CD4-positive, alpha-beta T cell (primary cell): ENCODE results near the gene RBMS2. TPM values are rescaled to one million over a fixed set of nuclear protein-coding genes. Genes with fewer than 3 reads are reported as not detected.

Experiments used
- ATAC-seq: fragments of 200-7000 bp; cut with Tn5 transposase; one replicate; pipeline ENCODE4 v1.10.0; 2022; ENCODE audit warnings: mild to moderate bottlenecking; ENCODE audit not compliant: poor library complexity
- CTCF ChIA-PET: fragments of 350-600 bp; sonication (Branson Sonifier 250); formaldehyde crosslinking; loops from one replicate; lab custom pipeline; 2021; ENCODE audit warnings: antibody characterized with exemption, inconsistent platforms; lab: Charles Lee
- POLR2A ChIA-PET: fragments of 350-600 bp; sonication (Branson Sonifier 250); formaldehyde crosslinking; loops from one replicate; lab custom pipeline; 2021; ENCODE audit warnings: antibody characterized with exemption, inconsistent platforms; lab: Charles Lee
- DNase-seq, 14 experiments: peaks; one replicate each; pipeline ENCODE4 v3.0.0-alpha.2; 2013 to 2020; ENCODE audit warnings: mixed read lengths in 2 of 14
- H3K27ac ChIP-seq, 2 donors: one replicate each; pipeline versions ENCODE4 v1.5.1 to v1.7.0; 2013; ENCODE audit warnings: low read length in 2 of 2, low read depth in 1 of 2, mild to moderate bottlenecking in 1 of 2
- H3K27me3 ChIP-seq, 2 experiments: 1 replicate in 1 of 2; 2 replicates in 1 of 2; pipeline versions ENCODE4 v1.6.1 to v1.7.0; 2013; ENCODE audit warnings: low read length in 2 of 2, control low read depth in 1 of 2, mild to moderate bottlenecking in 1 of 2, moderate library complexity in 1 of 2; ENCODE audit not compliant: insufficient read depth in 2 of 2, control insufficient read depth in 1 of 2
- H3K36me3 ChIP-seq: one replicate; pipeline ENCODE4 v1.6.1; 2013; ENCODE audit warnings: low read length, control low read depth; ENCODE audit not compliant: insufficient read depth
- H3K4me1 ChIP-seq: one replicate; pipeline ENCODE4 v1.6.1; 2013; ENCODE audit warnings: low read length, control low read depth; ENCODE audit not compliant: insufficient read depth
- H3K4me3 ChIP-seq: one replicate; pipeline ENCODE4 v1.5.1; 2013; ENCODE audit warnings: mild to moderate bottlenecking, low read length, moderate library complexity
- H3K9me3 ChIP-seq, 2 experiments: 1 replicate in 1 of 2; 2 replicates in 1 of 2; pipeline versions ENCODE4 v1.6.1 to v1.7.0; 2013; ENCODE audit warnings: low read length in 2 of 2, mild to moderate bottlenecking in 2 of 2, control low read depth in 1 of 2, moderate library complexity in 1 of 2; ENCODE audit not compliant: control insufficient read depth in 1 of 2, insufficient read depth in 1 of 2
- H3K27ac Mint-ChIP-seq: one replicate; pipeline ENCODE4 v1.8.0; 2020; ENCODE audit warnings: mixed read lengths
- H3K27me3 Mint-ChIP-seq: one replicate; pipeline ENCODE4 v1.8.0; 2021; ENCODE audit warnings: mixed read lengths
- H3K36me3 Mint-ChIP-seq: one replicate; pipeline ENCODE4 v1.8.0; 2021; ENCODE audit warnings: low read depth, mixed read lengths
- H3K4me1 Mint-ChIP-seq: one replicate; pipeline ENCODE4 v1.8.0; 2021; ENCODE audit warnings: low read depth, mixed read lengths
- H3K4me3 Mint-ChIP-seq: one replicate; pipeline ENCODE4 v1.8.0; 2020; ENCODE audit warnings: mild to moderate bottlenecking, mixed read lengths
- H3K9me3 Mint-ChIP-seq: one replicate; pipeline ENCODE4 v1.8.0; 2020; ENCODE audit warnings: mixed read lengths
- intact Hi-C, 2 experiments: fragments of 100-400 bp; cut with DNase I in 1 of 2; cut with micrococcal nuclease in 1 of 2; formaldehyde crosslinking; loops; one replicate each; pipeline versions ENCODE4 v1.15.1 to v1.9.0; 2023 to 2025; cut with DNase I, micrococcal nuclease
- total RNA-seq, 174 experiments: library from RNA in 2 of 174; stranded (reverse) in 2 of 174; gene quantifications; one replicate each; pipeline ENCODE4 v1.2.3 and lab custom pipeline; 2021 to 2026
- TF ChIP-seq, protein P1 (sequence below): fragments of 200-600 bp; IDR thresholded peaks from one replicate; pipeline ENCODE4 v1.8.0; 2022; ENCODE audit warnings: antibody characterized with exemption, mild to moderate bottlenecking

Gene RBMS2
- total RNA-seq, 2 experiments from 2014 or later: 5.1 to 10.8 TPM

DNA sequence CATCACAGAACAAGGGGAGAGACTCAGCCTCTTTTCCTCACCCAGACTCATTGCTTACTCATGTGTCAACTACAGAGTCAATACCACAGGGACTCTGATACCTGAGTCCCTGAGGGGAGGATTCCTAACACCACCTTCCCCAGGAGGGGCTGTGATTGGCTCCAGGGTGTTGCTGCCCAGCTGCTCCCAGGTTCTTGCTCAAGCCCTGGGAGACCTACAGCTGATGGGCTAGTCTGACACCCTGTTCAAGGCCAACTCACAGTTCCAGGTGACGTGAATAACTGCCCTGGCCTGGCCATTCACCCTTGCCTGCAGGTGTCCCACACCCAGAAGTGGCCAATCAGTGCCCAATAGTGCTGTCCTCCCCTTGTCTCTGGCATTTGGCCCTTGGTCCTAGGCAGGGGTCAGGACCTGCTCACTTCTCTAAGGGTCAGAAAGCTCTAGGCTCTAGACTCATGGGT lies 44.6 kb upstream of the RBMS2 start:
- Histone ChIP-seq H3K4me3 (no peak overlapping the region), H3K27ac (no peak overlapping the region), H3K36me3 (peaks cover 7% of the 10 kb centered on the region), H3K4me1 (no peaks in the 10 kb centered on the region), H3K9me3 (no peaks in the 10 kb centered on the region), H3K27me3 (no peaks in the 10 kb centered on the region)
- ChIA-PET CTCF (no interaction called here), POLR2A (no interaction called here)
- Mint-ChIP-seq H3K27me3 (no peaks in the 10 kb centered on the region), H3K4me3 (no peak overlapping the region), H3K27ac (no peak overlapping the region), H3K9me3 (no peaks in the 10 kb centered on the region), H3K4me1 (peaks cover 8% of the 10 kb centered on the region), H3K36me3 (peaks cover 13% of the 10 kb centered on the region)
- no peak for ATAC-seq
- TF ChIP-seq, protein P1, sequence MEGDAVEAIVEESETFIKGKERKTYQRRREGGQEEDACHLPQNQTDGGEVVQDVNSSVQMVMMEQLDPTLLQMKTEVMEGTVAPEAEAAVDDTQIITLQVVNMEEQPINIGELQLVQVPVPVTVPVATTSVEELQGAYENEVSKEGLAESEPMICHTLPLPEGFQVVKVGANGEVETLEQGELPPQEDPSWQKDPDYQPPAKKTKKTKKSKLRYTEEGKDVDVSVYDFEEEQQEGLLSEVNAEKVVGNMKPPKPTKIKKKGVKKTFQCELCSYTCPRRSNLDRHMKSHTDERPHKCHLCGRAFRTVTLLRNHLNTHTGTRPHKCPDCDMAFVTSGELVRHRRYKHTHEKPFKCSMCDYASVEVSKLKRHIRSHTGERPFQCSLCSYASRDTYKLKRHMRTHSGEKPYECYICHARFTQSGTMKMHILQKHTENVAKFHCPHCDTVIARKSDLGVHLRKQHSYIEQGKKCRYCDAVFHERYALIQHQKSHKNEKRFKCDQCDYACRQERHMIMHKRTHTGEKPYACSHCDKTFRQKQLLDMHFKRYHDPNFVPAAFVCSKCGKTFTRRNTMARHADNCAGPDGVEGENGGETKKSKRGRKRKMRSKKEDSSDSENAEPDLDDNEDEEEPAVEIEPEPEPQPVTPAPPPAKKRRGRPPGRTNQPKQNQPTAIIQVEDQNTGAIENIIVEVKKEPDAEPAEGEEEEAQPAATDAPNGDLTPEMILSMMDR: no peak
- intact Hi-C loops: no loop called here
- no peak for DNase-seq

DNA sequence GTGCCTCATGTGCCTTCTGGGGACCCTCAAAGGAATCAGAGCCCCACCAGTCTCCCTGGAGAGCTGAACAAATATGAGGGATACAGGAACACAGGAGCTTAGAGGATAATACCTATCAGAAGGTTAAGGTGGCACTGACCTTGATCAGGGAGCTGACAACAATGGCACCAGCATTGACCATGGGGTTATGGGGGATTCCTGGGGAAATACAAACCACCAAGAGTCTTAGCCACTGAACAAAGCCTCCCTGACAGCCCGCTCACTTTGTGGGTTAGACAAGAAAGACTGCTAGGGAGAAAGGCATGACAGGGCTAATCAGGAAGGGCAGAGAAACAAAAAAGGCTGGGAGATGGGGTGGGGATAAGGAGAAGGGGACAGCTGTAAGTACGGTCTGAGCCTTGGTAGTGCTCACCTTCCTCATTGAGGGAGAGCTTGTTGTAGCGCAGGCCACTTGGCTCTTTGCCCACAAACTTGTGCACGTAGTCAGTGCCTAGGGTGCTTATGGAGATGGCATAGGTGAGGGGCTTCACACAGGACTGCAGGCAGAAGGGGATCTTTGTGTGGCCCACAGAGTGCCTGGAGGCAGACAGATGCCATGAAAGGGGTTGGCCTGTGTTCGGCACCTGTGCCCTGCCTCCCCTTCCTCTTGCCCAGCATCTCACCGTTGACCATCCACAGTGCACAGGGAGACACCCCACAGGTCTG lies 43.9 kb upstream of the RBMS2 start:
- Mint-ChIP-seq H3K4me1 (peaks cover 8% of the 10 kb centered on the region), H3K27ac (no peak overlapping the region), H3K36me3 (peaks cover 11% of the 10 kb centered on the region), H3K9me3 (no peaks in the 10 kb centered on the region), H3K4me3 (no peak overlapping the region), H3K27me3 (no peaks in the 10 kb centered on the region)
- H3K9me3 ChIP-seq: no peaks in the 10 kb centered on the region
- no peak for ATAC-seq
- DNase-seq: no peak
- H3K27me3 ChIP-seq: no peaks in the 10 kb centered on the region
- intact Hi-C loops: no loop called here
- ChIA-PET POLR2A (no interaction called here), CTCF (no interaction called here)
- TF ChIP-seq, protein P1: no peak
- H3K36me3 ChIP-seq: peaks cover 4% of the 10 kb centered on the region
- no peaks in the 10 kb centered on the region for H3K4me1 ChIP-seq
- no peak overlapping the region for H3K4me3 ChIP-seq
- no peak overlapping the region for H3K27ac ChIP-seq

DNA sequence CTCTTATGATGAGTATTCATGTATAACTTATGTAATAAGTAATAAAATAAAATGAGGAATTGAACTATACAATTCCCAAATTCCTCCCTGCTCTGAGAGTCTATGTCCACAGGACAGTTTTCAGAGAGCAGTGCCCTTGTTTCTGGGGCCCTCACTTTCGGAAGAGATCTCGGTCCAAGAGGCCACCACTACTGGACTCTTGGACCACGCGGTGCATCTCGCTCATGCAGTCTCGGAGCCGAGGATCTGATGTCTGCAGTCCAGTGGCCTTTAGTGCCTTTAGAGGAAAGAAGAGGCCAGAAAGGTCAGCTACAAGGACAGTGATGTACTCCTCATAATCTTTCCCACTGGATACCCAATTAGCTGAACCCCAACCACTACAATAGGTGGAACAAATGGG lies 42.0 kb upstream of the RBMS2 start:
- Histone ChIP-seq H3K9me3 (no peaks in the 10 kb centered on the region), H3K36me3 (no peaks in the 10 kb centered on the region), H3K27ac (no peak overlapping the region), H3K4me3 (no peak overlapping the region), H3K4me1 (no peaks in the 10 kb centered on the region), H3K27me3 (no peaks in the 10 kb centered on the region)
- TF ChIP-seq, protein P1: no peak
- H3K4me1 Mint-ChIP-seq: no peaks in the 10 kb centered on the region
- DNase-seq (no peak), ATAC-seq (no peak)
- CTCF ChIA-PET: no interaction called here
- intact Hi-C loops: no loop called here
- no peaks in the 10 kb centered on the region for H3K9me3 Mint-ChIP-seq
- H3K27me3 Mint-ChIP-seq: no peaks in the 10 kb centered on the region
- H3K4me3 Mint-ChIP-seq: no peak overlapping the region
- H3K27ac Mint-ChIP-seq: no peak overlapping the region
- H3K36me3 Mint-ChIP-seq: no peaks in the 10 kb centered on the region
- POLR2A ChIA-PET: interaction anchor here (0.9 to 2.2 kb wide), 2 partner anchors 9 to 164 kb away, joined by 3 to 8 read pairs; partner anchors contain the start of genes CNPY2 and GLS2
